ENCODE data around the gene ZNF436.

ZNF436 gene

DNA sequence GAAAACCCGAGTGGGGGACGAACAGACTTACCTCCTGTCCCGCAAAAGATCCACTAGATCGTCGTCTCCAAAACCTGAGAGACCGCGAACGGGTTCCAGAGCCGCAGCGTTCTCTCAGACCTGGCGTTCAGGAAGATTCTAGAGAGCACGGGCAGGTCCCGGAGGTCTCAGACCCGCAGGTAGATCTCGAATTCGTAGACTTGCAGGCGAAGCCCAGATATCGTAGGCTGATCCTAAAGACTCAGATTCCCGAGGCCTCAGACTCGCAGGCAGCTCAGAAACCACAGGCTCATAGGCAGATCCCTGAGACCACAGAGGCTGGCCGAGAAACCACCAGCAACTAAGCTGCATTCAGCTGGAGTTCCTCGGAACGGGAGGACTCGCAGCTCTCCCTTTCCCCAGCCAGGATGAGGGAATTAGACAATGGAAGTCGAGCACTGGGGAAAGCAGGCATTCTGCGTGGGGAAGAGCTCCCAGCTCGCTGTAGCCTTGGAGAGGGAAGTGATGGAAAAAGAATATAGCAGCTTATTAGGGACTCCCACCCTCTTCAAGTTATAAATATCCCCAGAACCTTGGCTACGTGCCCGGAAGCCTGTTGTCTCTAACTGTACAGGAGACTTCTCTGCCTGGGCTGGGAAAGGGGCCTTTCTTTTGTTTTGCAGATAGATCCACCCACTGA is at the start of gene ZNF436:
Gene ZNF436, minus strand, starts transcription at position 502 of the 679 bp plus-strand sequence. CDS start 1,831 bp downstream, outside the sequence.
- DNase-seq: peak; percentile 26

GRCh38 chr1:23419180-23419579 is 49.5 kb upstream of the ZNF436 start:
- DNase-seq: no peak

- DNase-seq: no peak
Measured at GRCh38 chr1:23417570-23417969, 47.9 kb upstream of the ZNF436 start.

DNA sequence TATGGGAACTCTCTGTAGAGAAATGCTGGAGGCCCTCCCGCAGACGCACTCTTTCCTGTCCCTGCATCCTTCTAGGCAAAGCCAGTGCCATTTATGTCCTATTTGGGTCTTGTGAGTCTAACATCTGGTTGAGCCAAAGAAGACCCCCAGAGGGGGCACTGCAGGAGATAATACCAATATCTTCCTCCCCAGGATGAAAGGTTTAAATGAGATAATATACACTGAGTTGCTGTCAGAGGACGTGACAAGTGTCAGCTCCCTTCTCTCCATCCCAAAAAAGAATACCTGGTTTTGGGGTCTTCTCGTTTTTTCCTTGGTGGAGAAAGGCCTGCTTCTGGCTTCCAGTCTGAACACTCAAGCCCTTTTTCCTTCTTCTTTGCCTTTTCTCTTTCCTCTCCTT is 47.3 kb upstream of the ZNF436 start:
- DNase-seq: no peak

- no peak for DNase-seq
Measured at GRCh38 chr1:23408797-23409290, 39.2 kb upstream of the ZNF436 start.

- DNase-seq: no peak
Measured at GRCh38 chr1:23407016-23407630, 37.5 kb upstream of the ZNF436 start.

GRCh38 chr1:23405946-23406345 is 36.3 kb upstream of the ZNF436 start:
- no peak for DNase-seq

DNA sequence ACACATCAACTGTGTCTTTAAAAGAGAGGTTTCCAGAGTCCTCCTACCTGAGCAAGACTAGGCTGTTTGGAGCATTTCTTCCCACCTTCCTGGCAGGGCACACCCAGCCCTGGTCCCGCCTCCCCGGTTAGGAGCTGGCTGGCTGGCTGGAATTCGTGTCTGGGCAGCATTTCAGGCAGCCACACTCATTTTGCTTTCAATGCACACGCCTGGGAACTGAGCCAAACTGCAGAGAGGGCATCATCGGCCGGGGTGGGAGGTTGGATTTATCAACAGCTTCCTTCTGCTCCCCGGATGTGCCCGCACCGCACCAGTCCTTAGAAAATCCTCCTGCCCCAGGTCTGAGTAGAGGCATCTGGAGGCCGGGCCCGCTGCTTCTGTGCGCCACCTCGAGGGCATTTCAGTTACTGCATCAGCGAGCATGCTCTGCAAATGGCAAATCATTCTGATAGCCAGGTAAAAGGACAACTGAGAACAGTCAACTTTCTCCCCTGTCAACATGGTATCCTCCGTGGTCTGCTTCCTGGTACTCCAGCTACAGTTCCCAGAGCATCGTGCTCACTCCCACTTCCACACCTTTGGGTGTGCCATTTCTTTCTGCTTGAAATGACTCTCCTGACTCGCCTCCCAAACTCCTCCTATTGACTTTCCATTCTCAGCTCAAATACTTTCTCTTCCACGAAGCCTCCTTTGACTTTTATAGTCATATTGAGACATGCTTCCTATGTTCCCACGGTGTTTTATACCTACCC is 34.3 kb upstream of the ZNF436 start:
- DNase-seq: peak; percentile 80

DNA sequence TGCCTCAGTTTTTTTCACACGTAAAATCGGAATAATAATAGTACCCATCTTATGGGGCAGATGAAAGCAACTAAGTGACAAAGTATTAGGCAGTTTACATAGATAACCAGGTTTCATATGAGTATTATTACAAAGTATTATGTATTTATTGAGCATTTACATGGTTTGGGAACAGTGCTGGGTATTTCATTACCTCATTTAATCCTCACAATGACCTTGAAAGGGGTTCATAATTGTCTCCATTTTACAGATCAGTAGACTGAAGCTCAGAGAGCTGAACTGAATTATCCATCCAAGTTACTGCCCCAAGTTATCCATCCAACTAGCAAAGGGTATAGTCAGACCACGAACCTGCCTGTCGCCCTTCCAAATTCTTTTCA is 33.7 kb upstream of the ZNF436 start:
- no peak for DNase-seq

- no peak for DNase-seq
Measured at GRCh38 chr1:23403038-23403336, 33.4 kb upstream of the ZNF436 start.

GRCh38 chr1:23402286-23403037 is 32.8 kb upstream of the ZNF436 start:
- DNase-seq: no peak

DNA sequence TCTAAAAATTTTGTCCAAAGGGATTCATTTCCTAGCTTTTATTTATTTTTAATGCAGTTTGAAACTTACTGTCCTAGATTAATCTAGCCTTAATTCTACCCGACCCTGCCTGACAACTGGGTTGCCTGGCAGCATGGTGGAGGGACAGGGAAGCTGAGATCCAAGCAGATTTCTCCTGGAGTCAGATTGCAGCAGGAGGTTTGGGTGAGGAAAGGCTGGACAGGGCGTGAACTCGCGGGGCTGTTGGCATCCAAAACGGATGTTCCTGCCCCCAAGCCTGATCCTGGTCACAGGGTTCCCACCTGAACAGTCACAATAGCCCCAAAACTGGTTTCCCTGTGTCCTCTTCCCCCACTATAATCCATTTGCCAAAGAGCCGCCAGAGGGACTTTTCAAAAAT is 31.7 kb upstream of the ZNF436 start:
- DNase-seq: no peak

- DNase-seq: no peak
Measured at GRCh38 chr1:23400324-23401114, 30.9 kb upstream of the ZNF436 start.

DNA sequence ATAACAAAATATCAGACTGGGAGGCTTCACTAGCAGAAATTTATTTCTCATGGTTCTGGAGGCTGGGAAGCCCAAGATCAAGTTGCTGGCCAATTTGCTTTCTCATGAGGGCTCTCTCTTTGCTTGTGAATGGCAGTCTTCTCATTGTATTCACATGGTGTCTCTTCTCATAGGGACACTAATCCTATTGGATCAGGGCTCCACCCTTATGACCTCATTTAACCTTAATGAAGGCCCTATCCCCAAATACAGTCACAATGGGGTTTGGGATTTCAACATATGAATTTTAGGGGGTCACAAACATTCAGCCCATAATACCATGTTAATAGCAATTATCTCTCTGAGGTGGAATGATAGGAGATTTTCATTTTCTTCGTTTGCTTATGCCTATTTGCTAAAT is 29.6 kb upstream of the ZNF436 start:
- DNase-seq: no peak

DNA sequence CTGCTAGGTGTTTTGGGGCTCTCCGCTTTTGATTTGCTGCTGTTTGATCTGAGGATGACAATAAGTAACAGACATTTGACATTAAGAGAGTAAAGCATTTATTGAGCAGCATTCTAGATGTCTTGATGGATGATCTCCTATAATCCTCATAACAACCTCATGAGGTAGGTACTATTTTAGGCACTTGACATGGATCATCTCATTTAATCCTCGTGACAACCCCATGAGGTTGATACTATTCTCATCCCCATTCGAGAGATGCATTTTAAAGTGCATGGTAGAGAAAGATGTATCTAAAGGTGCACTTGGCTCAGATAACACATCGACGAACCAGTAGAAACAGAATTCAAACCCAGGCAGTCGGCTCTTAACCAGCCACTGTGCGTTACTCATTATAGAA is 28.3 kb upstream of the ZNF436 start:
- no peak for DNase-seq

- DNase-seq: no peak
Measured at GRCh38 chr1:23396380-23396779, 26.7 kb upstream of the ZNF436 start.

DNA sequence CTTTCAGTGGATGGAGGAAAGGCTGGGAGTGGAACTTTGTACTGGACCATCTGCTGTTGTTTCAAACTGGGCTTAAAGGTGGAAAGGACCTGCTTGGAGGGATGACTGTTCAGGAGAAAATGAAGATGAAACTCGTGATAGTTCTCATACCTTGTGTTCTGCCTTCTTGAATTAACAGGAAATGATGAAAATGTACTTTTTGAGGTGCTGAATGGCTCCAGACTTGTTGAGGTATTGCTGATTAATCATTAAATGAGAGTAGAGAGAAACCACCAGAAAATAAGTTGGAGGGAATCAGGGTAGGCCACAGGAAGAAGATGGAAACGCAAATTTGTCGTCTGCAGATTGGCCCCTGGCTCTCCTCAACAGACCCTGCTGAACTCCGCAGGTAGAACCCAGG is 26.2 kb upstream of the ZNF436 start:
- no peak for DNase-seq

GRCh38 chr1:23395154-23395724 is 25.6 kb upstream of the ZNF436 start:
- DNase-seq: no peak

- DNase-seq: no peak
Measured at GRCh38 chr1:23394684-23395083, 25.0 kb upstream of the ZNF436 start.

GRCh38 chr1:23394181-23394580 is 24.5 kb upstream of the ZNF436 start:
- DNase-seq: no peak

GRCh38 chr1:23393706-23394105 is 24.1 kb upstream of the ZNF436 start:
- no peak for DNase-seq
